GM18502 (cell line): ENCODE measurements around the gene PHF5A.
"Not testable (repeated sequence)": the region's sequence is repeated elsewhere in the genome, so short reads cannot be mapped to it uniquely, and the experiment has no call there.

Source experiments
- ATAC-seq: cut with Tn5 transposase; IDR thresholded peaks from one replicate; pipeline ENCODE4 v1.9.1; 2021; ENCODE audit warnings: mild to moderate bottlenecking; ENCODE audit not compliant: unreplicated experiment, poor library complexity

PHF5A gene

DNA sequence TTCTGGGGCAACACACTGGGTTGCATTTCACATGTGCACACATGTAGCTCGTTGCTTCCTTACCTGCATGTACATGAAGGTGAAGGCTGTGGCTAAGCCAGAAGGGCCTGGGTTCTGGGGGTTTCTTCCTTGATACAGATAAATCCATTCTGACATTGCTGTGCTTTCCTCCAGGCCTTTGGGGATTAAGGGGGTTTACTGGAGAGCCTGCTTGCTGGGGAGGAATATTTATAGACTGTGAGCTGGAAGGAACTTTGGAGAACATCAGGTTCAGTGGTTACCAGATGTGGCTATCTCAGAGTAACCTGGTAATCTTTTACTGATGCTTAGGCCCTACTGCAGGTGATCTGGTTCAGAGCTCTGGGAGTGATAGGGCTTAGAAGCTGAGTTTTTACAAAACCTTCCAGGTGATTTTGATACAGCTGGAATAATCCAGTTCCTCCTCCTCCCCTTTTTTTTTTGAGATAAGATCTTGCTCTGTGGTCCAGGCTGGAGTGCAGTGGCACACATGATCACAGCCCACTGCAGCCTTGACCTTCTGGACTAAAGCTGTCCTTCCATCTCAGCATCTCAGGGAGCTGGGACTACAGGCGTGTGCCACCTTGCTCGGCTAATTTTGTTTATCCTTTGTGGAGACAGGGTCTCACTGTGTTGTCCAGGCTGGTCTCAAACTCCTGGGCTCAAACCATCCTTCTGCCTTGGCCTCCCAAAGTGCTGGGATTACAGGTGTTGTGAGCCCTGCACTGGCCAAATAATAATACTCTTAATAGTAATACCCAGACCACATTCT is 20.3 kb upstream of the PHF5A start:
- no peak for ATAC-seq

DNA sequence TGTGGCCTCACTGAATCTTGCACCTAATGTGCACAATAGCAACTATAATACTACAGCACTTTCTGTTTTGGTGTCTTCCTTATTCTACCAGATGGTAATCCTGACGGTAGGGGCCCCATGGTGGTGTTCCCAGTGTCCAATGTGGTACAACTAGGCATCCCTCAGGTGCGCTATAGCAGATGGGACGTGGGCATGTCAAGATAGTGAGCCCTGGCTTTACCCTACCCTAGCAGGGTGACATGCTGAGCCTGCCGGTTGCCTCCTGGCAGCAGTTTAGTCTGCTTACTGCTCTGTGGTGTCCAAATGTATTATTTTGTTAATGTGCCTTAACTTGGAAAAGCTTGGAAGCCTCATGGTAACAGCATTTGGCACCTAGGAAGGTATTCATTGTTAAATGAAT is 19.6 kb upstream of the PHF5A start:
- no peak for ATAC-seq

DNA sequence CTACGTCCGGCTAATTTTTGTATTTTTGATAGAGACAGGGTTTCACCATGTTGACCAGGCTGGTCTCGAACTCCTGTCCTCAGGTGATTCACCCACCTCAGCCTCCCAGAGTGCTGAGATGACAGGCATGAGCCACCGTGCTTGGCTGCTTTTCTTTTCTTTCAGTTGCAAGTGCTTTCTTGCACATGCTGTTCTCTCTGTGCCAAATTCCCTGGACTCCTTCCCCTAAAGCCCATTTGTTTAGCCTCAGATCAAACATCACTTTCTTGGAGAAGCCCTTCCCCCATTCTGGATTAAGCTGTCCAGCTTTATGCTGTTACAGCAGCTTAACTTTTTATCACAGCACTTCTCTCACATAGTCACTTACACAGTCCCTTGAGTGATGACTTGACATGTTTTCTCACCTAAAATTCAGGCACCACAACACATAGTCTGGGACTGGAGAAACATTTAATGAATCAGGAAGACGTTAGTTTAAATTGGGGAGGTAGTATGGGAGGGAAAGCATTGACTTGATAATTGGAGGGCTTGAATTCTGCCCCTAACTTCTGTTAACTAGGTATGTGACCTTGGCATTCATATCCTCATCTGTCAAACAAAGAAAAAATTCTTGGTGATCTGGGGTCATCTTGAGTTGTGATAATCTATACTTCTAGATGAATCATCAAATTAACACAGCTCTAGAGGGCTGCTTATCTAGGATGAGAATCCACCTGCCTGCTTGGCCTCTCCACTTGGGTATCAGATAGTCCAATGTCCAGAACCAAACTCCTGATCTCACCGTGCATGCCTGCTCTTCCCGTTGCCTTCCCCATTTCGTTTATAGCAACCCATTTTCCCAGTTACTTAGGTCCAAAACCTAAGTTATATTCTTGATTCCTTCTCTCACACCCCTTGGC is 18.8 kb upstream of the PHF5A start:
- ATAC-seq, result no peak

DNA sequence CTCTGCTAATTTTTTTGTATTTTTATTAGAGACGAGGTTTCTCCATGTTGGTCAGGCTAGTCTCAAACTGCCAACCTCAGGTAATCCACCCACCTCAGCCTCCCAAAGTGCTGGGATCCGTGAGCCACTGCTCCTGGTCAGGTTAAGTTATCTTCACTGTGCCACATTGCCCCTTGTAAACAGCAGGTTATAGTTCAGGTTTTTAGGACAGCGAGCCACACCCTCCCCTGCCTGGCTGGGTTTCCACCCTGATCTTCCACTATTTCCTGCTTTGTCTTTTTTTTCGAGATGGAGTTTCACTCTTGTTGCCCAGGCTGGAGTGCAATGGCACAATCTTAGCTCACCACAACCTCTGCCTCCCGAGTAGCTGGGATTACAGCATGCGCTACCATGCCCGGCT is 16.5 kb upstream of the PHF5A start:
- ATAC-seq, result no peak

DNA sequence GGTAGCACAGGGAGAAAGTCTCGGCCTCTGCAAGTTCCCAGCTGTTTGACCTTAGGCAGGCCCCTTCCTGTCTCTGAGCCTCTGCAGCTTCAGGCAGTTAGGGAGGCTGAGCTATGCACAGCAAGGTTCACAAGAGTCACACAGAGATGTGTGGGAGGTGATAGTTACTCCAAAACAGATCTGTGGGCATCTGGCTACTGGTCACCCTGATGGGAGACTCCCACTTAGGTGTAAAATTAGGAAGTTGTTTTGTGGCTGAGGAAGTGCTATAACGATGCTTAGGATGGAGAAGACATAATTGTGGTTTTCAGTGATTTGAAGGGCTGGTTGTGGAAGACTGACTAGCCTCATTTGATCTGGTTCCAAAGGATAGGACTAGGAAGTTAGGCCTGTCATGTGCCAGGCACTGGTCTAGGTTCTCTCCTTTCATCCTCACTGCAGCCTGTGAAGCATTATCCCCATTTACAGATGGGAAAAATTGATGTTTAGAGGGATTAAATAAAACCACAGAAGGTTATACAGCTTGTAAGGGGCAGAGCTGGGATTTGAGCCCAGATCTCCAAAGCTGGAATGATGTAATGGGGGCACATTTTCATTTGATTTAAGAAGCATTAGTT is 13.9 kb upstream of the PHF5A start:
- no peak for ATAC-seq

DNA sequence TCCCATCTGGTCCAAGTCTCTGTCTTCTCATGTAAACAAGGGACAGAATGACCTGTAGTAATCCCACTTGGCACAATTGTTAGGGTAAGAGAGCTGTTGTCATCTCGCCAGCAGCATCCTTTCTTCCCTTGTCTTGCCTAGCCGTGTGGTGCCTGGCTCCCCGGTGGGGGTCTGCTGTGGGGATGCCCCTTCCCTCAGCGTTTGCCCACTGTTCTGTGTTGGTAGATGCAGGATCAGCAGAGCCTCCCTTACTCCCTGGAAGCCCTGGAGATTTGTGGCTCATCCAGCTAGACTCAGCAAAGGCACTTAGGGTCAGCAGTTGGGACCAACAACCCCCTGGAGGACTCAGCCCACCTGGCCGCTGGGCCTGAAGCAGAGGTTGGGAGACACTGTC is 13.4 kb upstream of the PHF5A start:
- no peak for ATAC-seq

DNA sequence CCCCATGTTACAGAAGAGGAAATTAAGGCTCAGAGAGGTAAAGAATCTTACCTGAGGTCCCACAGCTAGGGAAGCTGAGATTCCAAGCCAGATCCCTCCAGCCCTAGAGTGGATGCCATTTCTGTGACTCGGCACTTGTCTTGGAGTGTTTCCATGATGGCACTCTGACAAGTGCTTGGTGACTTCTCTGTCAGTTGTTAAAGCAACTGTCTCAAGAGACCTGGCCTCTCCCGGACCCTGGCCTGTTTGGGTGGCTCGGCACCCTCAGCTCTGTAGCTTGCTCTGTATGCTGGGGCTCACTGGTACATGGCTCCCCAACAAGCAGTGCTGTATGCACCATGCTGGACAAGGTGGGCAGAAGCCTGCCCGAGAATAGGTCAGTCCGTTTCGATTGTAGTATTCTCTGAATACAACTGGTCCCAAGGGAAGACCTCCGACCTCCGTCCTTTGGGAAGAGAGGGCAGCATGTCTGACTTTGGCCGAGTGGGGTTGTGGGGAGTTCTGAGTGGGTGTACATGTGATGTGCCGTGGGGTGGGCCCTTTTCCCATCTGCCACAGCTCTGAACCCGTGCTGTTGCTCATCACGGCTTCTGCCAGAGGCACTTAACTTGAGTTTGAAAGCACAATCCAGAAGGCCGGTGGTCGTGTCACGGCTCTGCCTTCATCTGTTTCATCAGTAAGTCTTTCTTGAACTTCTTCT is 12.8 kb upstream of the PHF5A start:
- no peak for ATAC-seq

DNA sequence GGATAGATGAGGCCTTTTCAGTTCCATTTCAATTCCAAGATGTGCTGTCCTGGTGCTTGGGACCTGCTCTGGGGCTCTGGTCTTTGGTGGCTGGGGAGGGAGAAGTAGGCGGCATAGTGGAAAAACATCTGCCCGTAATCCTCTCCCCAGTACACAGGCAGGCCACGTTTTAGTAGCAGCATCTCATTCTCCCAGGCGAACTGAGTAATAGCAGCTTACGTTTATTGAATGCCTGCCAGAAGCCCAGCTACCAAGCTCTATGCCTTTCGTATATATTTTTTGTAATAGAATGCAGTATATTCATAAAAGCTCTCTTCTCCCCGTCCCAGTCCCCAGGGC is 11.9 kb upstream of the PHF5A start:
- ATAC-seq, result no peak

DNA sequence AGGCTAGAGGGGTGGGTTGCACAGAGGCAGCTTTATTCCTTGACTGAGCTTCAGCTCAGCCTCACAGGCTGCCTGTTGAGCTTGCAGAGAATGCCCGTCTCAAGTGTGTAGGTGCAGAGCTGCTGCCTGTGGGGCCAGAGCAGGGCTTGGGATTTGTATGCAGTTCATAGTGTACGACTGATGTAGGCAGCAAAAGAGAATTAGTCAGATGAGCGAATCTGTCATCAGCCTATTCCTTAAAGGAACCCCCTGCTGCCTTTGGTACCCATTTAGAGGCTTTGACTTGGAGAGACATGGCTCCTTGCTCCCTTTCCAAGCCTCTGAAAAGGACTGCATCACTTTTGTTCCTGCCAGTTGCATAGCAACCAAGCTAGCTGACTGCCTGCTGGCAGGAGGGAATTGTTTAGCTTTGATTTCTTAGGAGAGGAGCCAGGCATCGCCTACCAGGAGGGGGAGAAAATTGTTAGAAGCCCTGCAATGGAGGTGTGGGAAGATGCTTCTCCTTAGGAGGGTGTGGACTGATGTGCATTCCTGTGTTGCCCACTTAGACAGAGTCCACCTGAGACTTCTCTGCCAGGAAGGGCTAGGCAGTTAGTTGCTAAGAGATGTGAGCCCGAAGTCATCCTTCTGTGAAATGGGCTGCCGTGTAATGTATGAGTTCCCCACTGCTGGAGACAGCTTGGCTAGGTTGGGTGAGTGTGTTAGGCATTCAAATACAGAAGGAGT is 11.3 kb upstream of the PHF5A start:
- ATAC-seq, result no peak

DNA sequence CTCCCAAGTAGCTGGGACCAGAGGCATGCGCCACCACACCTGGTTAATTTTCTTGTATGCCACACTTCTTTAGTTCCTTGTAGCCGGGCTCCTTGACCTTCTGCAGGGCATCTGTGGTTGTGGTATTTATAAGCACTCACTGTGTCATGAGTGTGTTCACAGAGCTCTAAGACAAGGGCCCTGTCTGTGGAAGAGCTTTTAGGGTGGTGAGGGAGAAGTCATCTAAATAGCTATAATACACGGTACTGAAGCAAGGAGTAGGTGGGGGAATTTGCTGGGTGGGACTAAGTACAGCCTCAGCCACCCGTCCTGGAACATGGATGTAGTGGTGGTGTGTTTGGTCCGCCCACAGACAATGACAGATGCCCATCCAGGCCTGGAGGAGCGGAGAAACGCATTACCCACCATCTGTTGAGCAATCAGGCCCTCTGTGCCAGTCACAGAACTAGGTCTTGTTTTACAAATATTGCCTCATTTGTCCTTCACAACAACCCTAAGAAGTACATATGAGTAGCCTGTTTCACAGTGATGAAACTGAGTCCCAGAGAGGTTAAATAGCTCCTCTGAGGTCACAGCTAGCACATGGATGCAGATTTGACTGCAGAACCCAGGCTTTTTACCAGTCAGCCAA is 10.5 kb upstream of the PHF5A start:
- no peak for ATAC-seq

DNA sequence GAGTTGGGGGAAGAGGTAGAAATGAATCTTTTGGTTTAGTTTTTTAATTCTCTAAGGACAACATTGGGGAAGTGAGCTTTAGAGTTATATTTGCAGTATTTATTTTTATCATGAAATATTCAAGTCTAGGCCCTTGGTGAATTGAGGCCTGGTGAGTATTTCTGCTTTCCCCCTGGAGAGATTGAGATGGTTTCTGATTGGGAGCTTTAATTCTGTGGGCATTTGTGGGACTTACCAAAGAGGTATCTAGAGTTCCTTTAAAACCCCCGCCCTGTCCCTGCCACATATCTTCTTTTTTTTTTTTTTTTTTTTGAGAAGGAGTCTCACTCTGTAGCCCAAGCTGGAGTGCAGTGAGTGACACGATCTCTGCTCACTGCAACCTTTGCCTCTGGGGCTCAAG is 10.0 kb upstream of the PHF5A start:
- ATAC-seq, result no peak

DNA sequence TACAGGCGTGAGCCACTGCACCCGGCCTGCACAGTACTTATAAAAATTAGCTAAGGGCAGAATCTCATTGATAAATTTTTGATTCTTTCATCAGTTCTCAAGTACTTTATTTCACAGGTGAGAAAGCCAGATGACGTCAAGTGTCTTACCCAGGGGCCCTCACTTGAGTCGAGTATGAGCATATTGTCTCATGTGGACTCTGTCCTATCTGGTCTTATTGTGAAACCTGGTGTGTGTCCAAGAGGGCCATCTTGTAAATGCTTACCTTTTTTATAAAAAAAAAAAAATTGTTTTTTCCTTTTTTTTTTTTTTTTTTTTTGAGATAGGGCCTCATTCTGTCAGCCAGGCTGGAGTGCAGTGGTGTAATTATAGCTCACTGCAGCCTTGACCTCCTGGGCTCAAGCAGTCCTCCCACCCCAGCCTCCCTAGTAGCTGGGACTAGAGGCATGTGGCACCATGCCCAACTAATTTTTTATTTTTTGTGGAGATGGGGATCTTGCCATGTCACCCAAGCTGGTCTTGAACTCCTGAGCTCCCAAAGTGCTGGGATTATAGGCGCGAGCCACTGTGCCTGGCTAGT is 6.5 kb upstream of the PHF5A start:
- ATAC-seq, result no peak

DNA sequence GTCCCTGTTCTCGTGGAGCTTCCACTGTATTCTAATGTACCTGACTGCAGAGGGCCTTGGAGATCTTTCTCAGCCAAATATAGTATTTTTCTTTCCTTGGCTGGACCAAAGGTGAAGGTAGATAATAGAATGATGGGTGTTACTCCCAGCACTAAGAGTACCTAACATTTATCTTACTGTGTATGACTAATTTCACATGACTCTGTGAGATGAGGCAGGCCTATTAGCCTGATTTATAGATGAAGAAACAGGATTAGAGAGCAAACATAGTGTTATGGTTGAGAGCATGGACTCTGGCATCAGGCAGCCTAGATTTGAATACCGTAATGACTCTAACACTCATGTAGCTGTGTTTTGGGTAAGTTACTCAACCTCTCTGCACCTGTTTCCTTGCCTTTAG is 3.1 kb upstream of the PHF5A start:
- ATAC-seq, result no peak

DNA sequence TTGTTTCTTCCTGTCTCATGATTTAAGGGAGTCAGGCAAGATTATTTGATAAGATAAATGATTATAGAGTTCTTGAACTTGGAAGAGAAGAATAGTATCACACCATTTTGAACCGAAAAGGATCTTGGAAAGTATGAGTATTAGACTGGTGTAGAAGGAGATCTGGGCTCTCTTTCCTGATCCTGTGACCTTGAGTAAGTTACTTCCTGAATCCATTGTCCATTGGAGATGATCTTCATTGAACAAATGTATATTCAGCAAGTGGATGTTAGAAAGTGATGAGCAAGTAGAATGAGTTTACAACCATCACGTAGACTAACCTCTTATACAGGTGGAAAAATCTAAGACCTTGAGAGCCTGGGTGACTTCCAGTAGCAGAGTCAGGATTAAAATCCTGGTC is 2.4 kb upstream of the PHF5A start:
- no peak for ATAC-seq

DNA sequence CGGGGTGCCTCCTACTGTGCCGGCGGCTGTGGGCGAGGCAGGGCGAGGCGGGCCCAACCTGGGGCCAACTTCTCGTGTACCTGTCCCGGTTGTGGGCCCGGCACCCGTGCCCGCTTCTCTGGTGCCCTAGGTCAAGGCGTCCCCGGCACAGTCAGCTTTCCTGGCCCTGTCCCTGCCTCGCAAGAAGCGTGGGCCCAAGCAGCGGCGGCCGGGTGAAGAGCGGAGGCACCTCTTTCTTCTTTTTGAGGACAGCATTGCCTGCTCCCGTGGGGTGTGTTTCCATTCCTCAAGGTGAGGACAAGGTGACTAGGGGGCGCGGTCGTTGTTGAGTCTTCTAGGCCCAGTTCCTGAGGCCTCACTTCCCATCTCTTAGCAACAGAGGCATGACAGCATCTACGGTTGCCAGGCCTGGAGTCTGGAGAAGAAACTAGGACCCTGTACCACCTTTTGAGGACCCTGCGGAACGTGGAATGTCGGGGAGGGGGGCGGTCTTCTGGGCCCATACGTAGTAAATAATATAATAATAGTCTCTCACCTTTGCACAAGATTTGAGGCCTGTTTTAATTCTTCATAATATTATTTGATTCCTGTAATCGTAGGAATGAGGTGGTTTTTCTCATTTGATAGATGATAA is 843 bp upstream of the PHF5A start:
- peak; percentile 3 for ATAC-seq

DNA sequence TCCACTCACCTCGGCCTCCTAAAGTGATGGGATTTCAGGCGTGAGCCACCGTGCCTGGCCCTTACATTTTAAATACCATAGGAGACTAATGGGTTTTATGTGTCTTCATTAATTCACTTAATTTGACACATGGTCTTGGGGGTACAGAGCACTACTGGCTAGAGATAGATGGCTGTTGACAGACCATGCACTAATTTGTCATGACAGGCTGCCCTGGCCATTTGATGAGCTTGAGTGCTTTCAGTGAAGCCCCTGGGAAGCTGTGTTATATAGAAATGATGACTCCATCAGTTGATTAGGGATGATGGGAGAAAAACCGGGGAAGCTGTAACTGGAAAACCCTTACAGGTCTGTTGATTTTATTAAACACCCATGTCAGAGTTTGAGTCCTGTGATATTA is 6.6 kb downstream of the PHF5A start:
- no peak for ATAC-seq

DNA sequence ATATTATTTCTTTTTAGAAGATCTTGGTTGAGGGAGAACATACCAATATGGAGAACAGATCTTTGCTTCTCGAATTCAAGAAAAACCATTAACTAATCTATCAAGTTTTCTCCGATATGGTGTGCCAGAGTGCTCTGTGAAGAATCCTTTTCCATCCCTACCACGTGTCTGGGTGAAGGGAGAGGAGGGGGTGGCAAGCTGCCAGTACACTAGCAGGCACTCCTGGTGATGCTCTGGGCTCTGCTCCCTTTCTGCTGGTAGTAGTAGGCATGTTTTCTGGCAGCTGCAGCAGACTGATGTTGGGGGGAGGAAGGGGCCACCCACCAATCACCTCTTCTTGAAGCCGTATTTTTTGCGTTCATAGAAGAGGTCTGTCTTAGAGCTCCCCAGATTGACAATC is 8.4 kb downstream of the PHF5A start:
- ATAC-seq, result not testable (repeated sequence)

DNA sequence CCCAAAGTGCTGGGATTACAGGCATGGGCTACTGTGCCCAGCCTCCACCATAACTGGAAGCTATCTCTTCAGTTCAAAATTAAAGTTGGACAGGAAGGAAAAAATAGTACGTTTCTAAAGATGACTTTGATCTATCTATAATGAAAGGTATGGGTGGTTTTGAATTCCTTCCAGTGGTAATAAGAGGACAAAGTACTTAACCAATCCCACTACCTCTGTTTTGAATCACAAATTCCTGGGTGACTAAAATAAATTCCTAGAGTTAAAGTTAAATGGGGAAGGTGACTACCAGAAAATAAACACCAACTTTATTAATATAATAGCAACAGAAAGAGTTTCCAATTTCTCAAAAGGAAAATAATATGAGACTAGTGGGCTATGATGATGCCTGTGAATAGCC is 9.1 kb downstream of the PHF5A start:
- no peak for ATAC-seq

DNA sequence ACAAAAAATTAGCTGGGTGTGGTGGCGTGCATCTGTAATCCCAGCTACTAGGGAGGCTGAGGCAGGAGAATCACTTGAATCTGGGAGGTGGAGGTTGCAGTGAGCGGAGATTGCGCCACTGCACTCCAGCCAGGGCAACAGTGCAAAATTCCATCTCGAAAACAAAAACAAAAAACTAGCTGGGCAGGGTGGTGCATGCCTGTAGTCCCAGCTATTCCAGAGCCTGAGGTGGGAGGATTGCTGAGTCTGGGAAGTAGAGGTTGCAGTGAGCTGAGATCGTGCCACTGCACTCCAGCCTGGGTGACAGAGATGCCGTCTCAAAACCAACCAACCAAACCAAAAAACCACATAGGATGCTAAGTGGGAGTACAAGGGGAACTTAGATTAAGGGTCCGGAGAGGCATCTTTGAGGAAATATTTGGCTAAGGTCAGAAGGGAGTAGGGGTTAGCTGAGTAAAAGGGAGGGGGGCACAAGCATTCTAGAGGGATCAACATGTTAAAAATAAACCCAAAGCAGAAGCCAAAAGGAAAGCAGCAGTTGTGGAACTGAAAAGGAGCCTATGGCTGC is 10.2 kb downstream of the PHF5A start:
- ATAC-seq, result no peak
